Measurements from ENCODE around the gene IPO8.

The IPO8 gene

DNA sequence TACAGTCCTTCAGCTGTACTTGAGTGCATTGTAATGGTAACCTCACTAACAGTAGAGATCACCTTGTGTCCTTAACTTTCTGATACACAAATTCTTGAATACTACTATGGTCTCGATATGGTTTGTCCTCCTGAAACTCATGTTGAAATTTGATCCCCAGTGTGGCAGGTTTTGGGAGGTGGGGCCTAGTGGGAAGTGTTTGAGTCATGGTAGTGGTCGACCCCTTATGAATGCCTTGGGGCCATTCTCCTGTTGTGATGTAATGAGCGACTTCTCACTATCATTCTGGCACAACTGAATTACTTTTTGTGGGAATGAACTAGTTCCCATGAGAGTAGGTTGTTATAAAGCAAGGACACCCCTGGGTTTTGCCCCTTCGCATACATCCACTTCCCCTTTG lies 52.3 kb downstream of the IPO8 start:
- Histone ChIP-seq H3F3A (ENCODE audit: insufficient read depth, low read length) (no peaks in the 10 kb centered on the region), H4K20me1 (ENCODE audit: insufficient read depth, low read length) (no peaks in the 10 kb centered on the region), H3K4me2 (ENCODE audit: low read length) (no peak overlapping the region), H3K36me3 (ENCODE audit: insufficient read depth, low read length) (peaks cover 29% of the 10 kb centered on the region; the same call in 1 of the 2 replicates), H3K79me2 (ENCODE audit: insufficient read depth, low read length) (no peaks in the 10 kb centered on the region), H3K9ac (ENCODE audit: low read length) (no peak overlapping the region), H3K4me3 (ENCODE audit: low read depth, low read length, poor library complexity, severe bottlenecking) (no peak overlapping the region), H3K9me3 (ENCODE audit: low read length) (no peaks in the 10 kb centered on the region), H3K4me1 (ENCODE audit: insufficient read depth, low read length, severe bottlenecking) (no peaks in the 10 kb centered on the region), H3K27ac (ENCODE audit: low read depth, low read length, poor library complexity, severe bottlenecking) (no peak overlapping the region), H3K27me3 (ENCODE audit: insufficient read depth, low read length) (no peaks in the 10 kb centered on the region), H3K9me2 (ENCODE audit: low read depth, low read length) (no peaks in the 10 kb centered on the region), H2AFZ (ENCODE audit: low read length) (no peak overlapping the region)
- TF ChIP-seq, protein P1, sequence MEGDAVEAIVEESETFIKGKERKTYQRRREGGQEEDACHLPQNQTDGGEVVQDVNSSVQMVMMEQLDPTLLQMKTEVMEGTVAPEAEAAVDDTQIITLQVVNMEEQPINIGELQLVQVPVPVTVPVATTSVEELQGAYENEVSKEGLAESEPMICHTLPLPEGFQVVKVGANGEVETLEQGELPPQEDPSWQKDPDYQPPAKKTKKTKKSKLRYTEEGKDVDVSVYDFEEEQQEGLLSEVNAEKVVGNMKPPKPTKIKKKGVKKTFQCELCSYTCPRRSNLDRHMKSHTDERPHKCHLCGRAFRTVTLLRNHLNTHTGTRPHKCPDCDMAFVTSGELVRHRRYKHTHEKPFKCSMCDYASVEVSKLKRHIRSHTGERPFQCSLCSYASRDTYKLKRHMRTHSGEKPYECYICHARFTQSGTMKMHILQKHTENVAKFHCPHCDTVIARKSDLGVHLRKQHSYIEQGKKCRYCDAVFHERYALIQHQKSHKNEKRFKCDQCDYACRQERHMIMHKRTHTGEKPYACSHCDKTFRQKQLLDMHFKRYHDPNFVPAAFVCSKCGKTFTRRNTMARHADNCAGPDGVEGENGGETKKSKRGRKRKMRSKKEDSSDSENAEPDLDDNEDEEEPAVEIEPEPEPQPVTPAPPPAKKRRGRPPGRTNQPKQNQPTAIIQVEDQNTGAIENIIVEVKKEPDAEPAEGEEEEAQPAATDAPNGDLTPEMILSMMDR (IDR thresholded peaks at IDR 0.05; ENCODE audit: low read length) = no peak

- Histone ChIP-seq H3K27ac (ENCODE audit: low read depth, low read length, poor library complexity, severe bottlenecking) (no peak overlapping the region), H2AFZ (ENCODE audit: low read length) (no peak overlapping the region), H3K4me2 (ENCODE audit: low read length) (no peak overlapping the region), H3K9me3 (ENCODE audit: low read length) (no peaks in the 10 kb centered on the region), H4K20me1 (ENCODE audit: insufficient read depth, low read length) (no peaks in the 10 kb centered on the region), H3K79me2 (ENCODE audit: insufficient read depth, low read length) (no peaks in the 10 kb centered on the region), H3K9ac (ENCODE audit: low read length) (no peak overlapping the region), H3K9me2 (ENCODE audit: low read depth, low read length) (no peaks in the 10 kb centered on the region), H3K27me3 (ENCODE audit: insufficient read depth, low read length) (no peaks in the 10 kb centered on the region), H3K4me1 (ENCODE audit: insufficient read depth, low read length, severe bottlenecking) (no peaks in the 10 kb centered on the region), H3F3A (ENCODE audit: insufficient read depth, low read length) (no peaks in the 10 kb centered on the region), H3K4me3 (ENCODE audit: low read depth, low read length, poor library complexity, severe bottlenecking) (no peak overlapping the region), H3K36me3 (ENCODE audit: insufficient read depth, low read length) (peaks cover 43% of the 10 kb centered on the region; the same call in 1 of the 2 replicates)
- TF ChIP-seq EZH2 (IDR thresholded peaks at IDR 0.05; ENCODE audit: borderline replicate concordance, low read length) = no peak
- TF ChIP-seq, protein P1 (IDR thresholded peaks at IDR 0.05; ENCODE audit: low read length) = no peak
These were observed 55.3 kb downstream of the IPO8 start for GRCh38 chr12:30640392-30640791.

DNA sequence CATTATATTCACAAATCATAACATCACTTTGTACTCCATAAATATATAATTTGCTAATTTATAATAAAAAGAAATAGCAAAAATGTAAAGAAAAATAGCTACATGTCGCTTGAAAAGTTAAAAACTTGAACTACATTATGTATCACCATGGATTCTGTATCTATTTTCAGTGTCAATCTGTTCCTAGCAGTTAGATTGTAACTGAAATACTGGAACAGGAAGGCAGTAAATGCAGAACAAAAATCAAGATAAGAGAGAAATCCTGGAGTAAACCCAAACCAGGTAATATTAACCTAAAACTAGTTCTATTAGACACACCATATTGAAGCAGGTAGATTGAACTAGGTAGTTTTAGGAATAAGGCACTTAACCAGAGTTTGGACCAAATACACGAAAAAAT lies 60.3 kb downstream of the IPO8 start:
- Histone ChIP-seq H3K4me1 (ENCODE audit: insufficient read depth, low read length, severe bottlenecking) (no peaks in the 10 kb centered on the region), H3K9me2 (ENCODE audit: low read depth, low read length) (no peaks in the 10 kb centered on the region), H3K9me3 (ENCODE audit: low read length) (no peaks in the 10 kb centered on the region), H3F3A (ENCODE audit: insufficient read depth, low read length) (no peaks in the 10 kb centered on the region), H3K27me3 (ENCODE audit: insufficient read depth, low read length) (no peaks in the 10 kb centered on the region), H3K9ac (ENCODE audit: low read length) (no peak overlapping the region), H3K79me2 (ENCODE audit: insufficient read depth, low read length) (no peaks in the 10 kb centered on the region), H3K36me3 (ENCODE audit: insufficient read depth, low read length) (peaks cover 67% of the 10 kb centered on the region), H3K27ac (ENCODE audit: low read depth, low read length, poor library complexity, severe bottlenecking) (no peak overlapping the region), H2AFZ (ENCODE audit: low read length) (no peak overlapping the region), H3K4me2 (ENCODE audit: low read length) (no peak overlapping the region), H3K4me3 (ENCODE audit: low read depth, low read length, poor library complexity, severe bottlenecking) (no peak overlapping the region), H4K20me1 (ENCODE audit: insufficient read depth, low read length) (no peaks in the 10 kb centered on the region)
- no peak for TF ChIP-seq EZH2 (IDR thresholded peaks at IDR 0.05; ENCODE audit: borderline replicate concordance, low read length)
- TF ChIP-seq, protein P1 (IDR thresholded peaks at IDR 0.05; ENCODE audit: low read length) = no peak
